PC-3 (cell line): ENCODE results near the gene CORO1C.

Source experiments
- CTCF ChIP-seq: fragments of 300-600 bp; sonication (generic); conservative IDR thresholded peaks from 2 replicates; pipeline ENCODE4 v1.5.1; 2017; ENCODE audit warnings: antibody characterized with exemption, low read depth, mild to moderate bottlenecking, low read length
- EZH2 ChIP-seq: fragments of 300-600 bp; sonication (generic); IDR thresholded peaks from one replicate; pipeline ENCODE4 v1.6.1; 2017; ENCODE audit warnings: antibody characterized with exemption, mild to moderate bottlenecking, low read length; ENCODE audit not compliant: unreplicated experiment
- EZH2phosphoT487 ChIP-seq: fragments of 300-600 bp; sonication (generic); IDR thresholded peaks from 2 replicates; pipeline ENCODE4 v1.6.1; 2018; ENCODE audit warnings: mild to moderate bottlenecking, antibody characterized with exemption, low read length, borderline replicate concordance

GRCh38 chr12:108768591-108769500 is 37.5 kb upstream of the CORO1C start:
- TF ChIP-seq CTCF (no peak), EZH2 (no peak), EZH2phosphoT487 (no peak)
